22Rv1 (cell line): ENCODE data around the gene MSN.

Experiments
- ZFX ChIP-seq: fragments of 450-650 bp; IDR thresholded peaks from 2 replicates; pipeline ENCODE4 v1.6.1; 2017; ENCODE audit warnings: antibody characterized with exemption, borderline replicate concordance
- TF ChIP-seq, protein P1 (sequence below): fragments of 450-650 bp; IDR thresholded peaks from 2 replicates; pipeline ENCODE4 v1.5.1; 2017; ENCODE audit warnings: mild to moderate bottlenecking

GRCh38 chrX:65635378-65635777 lies 32.1 kb upstream of the MSN start:
- TF ChIP-seq, protein P1, sequence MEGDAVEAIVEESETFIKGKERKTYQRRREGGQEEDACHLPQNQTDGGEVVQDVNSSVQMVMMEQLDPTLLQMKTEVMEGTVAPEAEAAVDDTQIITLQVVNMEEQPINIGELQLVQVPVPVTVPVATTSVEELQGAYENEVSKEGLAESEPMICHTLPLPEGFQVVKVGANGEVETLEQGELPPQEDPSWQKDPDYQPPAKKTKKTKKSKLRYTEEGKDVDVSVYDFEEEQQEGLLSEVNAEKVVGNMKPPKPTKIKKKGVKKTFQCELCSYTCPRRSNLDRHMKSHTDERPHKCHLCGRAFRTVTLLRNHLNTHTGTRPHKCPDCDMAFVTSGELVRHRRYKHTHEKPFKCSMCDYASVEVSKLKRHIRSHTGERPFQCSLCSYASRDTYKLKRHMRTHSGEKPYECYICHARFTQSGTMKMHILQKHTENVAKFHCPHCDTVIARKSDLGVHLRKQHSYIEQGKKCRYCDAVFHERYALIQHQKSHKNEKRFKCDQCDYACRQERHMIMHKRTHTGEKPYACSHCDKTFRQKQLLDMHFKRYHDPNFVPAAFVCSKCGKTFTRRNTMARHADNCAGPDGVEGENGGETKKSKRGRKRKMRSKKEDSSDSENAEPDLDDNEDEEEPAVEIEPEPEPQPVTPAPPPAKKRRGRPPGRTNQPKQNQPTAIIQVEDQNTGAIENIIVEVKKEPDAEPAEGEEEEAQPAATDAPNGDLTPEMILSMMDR = no peak
- no peak for TF ChIP-seq ZFX
